Esophagus squamous epithelium (tissue), 4 donors: ENCODE results near the gene MAST3.
A peak's percentile ranks its signal among the peaks of the same experiment; 100 is the strongest.

Source experiments
- POLR2A ChIP-seq, 4 donors: fragments of 450-650 bp; IDR thresholded peaks; one replicate each; pipeline ENCODE4 v1.6.1; 2017; ENCODE audit warnings: antibody characterized with exemption in 4 of 4, mild to moderate bottlenecking in 4 of 4, moderate library complexity in 3 of 4
- TF ChIP-seq, protein P1 (sequence below), 6 experiments: fragments of 450-650 bp in 4 of 6; fragments of 200-600 bp in 2 of 6; sonication (generic) in 2 of 6; IDR thresholded peaks; one replicate each; pipeline ENCODE4 v1.5.1; 2016 to 2019; ENCODE audit warnings: antibody characterized with exemption in 6 of 6, mild to moderate bottlenecking in 4 of 6, moderate library complexity in 4 of 6

DNA sequence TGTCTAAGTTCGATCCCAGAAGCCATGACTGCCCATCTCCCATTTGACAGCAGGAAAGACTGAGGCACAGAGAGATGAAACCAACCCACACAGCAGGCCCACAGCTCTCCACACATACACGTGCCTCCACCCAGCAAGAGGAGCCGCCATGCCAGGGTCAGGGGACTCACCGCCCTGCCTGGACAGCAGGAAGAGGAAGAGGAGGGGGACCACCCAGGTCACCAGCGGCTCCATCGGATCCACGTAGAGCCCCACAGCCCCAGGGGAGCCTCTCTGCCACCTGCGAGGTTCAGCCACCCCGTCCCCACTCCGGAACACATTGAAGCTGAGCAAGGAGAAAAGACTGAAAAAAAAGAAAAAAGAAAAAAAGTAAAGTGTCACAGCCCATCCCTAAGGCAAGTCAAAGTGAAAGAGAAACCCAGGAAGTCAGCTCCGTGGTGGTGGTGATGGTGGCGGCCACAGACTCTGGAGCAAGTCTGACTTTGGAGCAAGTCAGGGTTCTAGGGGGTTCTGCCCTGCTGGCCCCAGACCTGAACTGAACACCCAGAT, 10.9 kb upstream of the MAST3 start, which contains the start of gene IL12RB1:
- TF ChIP-seq, protein P1, sequence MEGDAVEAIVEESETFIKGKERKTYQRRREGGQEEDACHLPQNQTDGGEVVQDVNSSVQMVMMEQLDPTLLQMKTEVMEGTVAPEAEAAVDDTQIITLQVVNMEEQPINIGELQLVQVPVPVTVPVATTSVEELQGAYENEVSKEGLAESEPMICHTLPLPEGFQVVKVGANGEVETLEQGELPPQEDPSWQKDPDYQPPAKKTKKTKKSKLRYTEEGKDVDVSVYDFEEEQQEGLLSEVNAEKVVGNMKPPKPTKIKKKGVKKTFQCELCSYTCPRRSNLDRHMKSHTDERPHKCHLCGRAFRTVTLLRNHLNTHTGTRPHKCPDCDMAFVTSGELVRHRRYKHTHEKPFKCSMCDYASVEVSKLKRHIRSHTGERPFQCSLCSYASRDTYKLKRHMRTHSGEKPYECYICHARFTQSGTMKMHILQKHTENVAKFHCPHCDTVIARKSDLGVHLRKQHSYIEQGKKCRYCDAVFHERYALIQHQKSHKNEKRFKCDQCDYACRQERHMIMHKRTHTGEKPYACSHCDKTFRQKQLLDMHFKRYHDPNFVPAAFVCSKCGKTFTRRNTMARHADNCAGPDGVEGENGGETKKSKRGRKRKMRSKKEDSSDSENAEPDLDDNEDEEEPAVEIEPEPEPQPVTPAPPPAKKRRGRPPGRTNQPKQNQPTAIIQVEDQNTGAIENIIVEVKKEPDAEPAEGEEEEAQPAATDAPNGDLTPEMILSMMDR (IDR thresholded peaks at IDR 0.05), result no peak
- peak in 1 of 4 donors; percentile 26 for TF ChIP-seq POLR2A (IDR thresholded peaks at IDR 0.05)
